ENCODE results near the gene ISG20L2.
"Not testable (repeated sequence)": the region's sequence is repeated elsewhere in the genome, so short reads cannot be mapped to it uniquely, and the experiment has no call there.

Gene ISG20L2

DNA sequence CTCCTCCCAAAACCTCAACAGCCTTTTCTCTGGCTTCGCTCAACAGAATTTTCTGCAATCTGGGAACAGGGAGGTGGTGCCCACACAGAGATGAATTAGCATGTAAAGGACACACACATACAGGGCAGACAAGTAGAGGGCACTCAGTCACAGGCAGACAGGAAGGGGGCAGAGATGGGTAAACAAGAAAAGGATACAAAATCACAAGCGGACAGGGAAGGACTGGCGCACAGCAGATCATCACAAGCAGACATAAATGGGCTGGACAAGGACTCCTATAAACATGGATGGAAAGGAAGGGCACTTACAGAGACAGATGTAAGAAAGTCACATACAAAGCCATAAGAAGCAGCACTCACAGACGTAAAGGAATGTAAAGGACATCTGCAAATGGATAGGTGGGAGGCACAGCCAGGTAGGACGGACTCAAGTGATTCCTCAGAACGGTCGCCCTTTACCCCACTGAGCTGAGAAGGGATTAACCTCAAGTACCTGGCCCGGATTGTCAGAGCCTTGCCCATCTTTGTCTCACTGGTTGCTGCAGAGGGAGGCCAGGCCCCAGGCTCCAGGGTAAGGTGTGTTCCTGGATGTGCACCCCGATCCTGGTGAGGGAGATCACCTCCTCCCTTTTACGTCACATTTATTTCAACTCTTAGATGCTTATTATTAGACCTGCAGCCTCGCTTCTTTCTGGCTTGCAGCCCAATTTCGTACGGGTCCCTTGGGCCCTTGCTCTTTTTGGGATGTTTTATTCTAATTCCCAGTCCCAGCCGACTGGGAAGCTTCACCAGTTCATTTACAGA lies 37.9 kb upstream of the ISG20L2 start:
- peak overlapping the region; percentile 65 to 78 for H3K4me3 ChIP-seq (ENCODE audit: low read depth in 1 of 2, low read length in 2 of 2)
- H3K4me1 ChIP-seq (ENCODE audit: insufficient read depth, low read length), result peaks cover 37% of the 10 kb centered on the region
- peaks cover 10% of the 10 kb centered on the region for H3K36me3 ChIP-seq (ENCODE audit: insufficient read depth, low read length)
- H3K9me3 ChIP-seq (ENCODE audit: low read length), result no peaks in the 10 kb centered on the region
- no peaks in the 10 kb centered on the region for H3K27me3 ChIP-seq (ENCODE audit: control insufficient read depth in 1 of 2, insufficient read depth in 2 of 2, low read length in 2 of 2)
- H3K27ac ChIP-seq (ENCODE audit: low read depth, low read length), result peak overlapping the region; percentile 79
- peak overlapping the region; percentile 71 for H3K9ac ChIP-seq (ENCODE audit: low read length)

DNA sequence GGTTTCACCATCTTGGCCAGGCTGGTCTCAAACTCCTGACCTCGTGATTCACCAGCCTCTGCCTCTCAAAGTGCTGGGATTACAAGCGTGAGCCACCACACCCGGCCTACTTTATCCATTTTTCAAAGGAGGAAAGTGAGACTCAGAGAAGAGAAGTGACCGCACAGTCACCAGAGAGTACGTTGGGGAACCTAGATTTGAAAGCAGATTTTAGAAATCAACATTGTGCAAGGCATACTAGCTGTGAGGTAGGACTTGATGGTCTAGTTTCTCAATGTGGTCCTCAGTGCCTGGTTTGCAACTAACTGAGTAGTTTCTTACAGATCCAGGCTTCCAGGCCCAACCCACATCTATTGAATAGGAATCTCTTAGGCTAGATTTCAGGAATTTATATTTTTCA lies 37.1 kb upstream of the ISG20L2 start:
- Histone ChIP-seq H3K27ac (ENCODE audit: low read depth, low read length) (no peak overlapping the region), H3K36me3 (ENCODE audit: insufficient read depth, low read length) (peaks cover 2% of the 10 kb centered on the region), H3K9ac (ENCODE audit: low read length) (peak overlapping the region; percentile 71), H3K4me3 (ENCODE audit: low read depth in 1 of 2, low read length in 2 of 2) (peak overlapping the region; percentile 65 to 78), H3K4me1 (ENCODE audit: insufficient read depth, low read length) (peaks cover 30% of the 10 kb centered on the region), H3K27me3 (ENCODE audit: control insufficient read depth in 1 of 2, insufficient read depth in 2 of 2, low read length in 2 of 2) (no peaks in the 10 kb centered on the region), H3K9me3 (ENCODE audit: low read length) (no peaks in the 10 kb centered on the region)

DNA sequence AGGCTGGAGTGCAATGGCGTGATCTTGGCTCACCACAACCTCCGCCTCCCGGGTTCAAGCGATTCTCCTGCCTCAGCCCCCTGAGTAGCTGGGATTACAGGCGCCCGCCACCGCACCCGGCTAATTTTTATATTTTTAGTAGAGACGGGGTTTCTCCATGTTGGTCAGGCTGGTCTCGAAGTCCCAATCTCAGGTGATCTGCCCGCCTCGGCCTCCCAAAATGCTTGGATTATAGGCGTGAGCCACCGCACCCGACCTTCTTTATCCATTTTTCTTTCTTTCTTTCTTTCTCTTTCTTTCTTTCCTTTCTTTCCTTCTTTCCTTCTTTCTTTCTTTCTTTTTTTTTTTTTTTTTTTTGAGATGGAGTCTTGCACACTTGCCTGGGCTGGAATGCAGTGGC lies 36.6 kb upstream of the ISG20L2 start:
- not testable (repeated sequence) for H3K4me3 ChIP-seq (ENCODE audit: low read depth in 1 of 2, low read length in 2 of 2); H3K9me3 ChIP-seq (ENCODE audit: low read length); H3K36me3 ChIP-seq (ENCODE audit: insufficient read depth, low read length); H3K9ac ChIP-seq (ENCODE audit: low read length); H3K27ac ChIP-seq (ENCODE audit: low read depth, low read length); H3K27me3 ChIP-seq (ENCODE audit: control insufficient read depth in 1 of 2, insufficient read depth in 2 of 2, low read length in 2 of 2)
- peaks cover 24% of the 10 kb centered on the region for H3K4me1 ChIP-seq (ENCODE audit: insufficient read depth, low read length)

DNA sequence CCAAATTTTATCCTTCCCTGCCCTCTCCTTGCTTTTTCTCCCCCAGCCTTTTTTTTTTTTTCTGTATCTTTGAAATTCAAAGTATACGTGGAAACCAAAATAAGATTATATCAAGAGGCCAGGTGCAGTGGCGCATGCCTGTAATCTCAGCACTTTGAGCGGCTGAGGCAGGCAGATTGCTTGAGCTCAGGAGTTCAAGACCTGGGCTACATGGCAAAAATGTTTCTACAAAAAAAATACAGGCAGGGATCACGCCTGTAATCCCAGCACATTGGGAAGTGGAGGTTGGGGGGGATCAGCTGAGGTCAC lies 32.2 kb upstream of the ISG20L2 start:
- no peak overlapping the region for H3K27ac ChIP-seq (ENCODE audit: low read depth, low read length)
- H3K4me1 ChIP-seq (ENCODE audit: insufficient read depth, low read length), result peaks cover 2% of the 10 kb centered on the region
- H3K9me3 ChIP-seq (ENCODE audit: low read length), result no peaks in the 10 kb centered on the region
- H3K4me3 ChIP-seq (ENCODE audit: low read depth in 1 of 2, low read length in 2 of 2), result no peak overlapping the region
- no peaks in the 10 kb centered on the region for H3K36me3 ChIP-seq (ENCODE audit: insufficient read depth, low read length)
- H3K9ac ChIP-seq (ENCODE audit: low read length), result no peak overlapping the region
- no peaks in the 10 kb centered on the region for H3K27me3 ChIP-seq (ENCODE audit: control insufficient read depth in 1 of 2, insufficient read depth in 2 of 2, low read length in 2 of 2)

DNA sequence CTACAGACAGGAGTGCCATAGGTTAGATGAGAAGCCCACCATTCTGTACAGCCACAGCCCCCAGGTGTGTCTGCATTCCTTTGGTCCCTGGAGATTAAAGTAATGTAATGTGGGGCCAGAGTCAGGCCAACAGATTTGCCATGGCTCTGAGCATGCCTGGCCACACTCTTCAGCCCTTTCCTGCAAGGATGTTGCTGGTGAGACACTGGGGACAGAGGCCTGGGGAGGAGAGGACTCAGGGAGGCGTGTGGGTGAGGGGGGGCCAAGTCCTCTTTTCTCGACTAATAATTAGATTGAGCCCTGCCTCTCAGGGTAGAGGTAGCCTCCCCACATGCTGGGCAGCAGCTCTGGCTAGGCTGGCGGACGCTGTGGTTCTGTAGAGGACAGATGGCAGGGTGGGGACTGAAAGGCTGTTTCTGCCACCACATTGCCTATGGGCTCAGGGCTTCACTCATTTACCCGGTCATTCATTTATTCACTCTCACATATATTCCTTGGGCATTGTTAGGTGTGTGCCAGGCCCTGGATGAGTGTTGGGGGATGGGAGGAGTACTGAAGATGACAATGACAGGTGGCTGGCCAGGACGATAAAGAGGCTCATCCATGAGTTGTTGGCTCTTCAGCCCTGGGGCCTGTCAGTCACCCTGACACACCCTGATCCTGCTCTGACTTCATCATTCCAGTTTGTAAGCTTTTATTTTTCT lies 31.7 kb upstream of the ISG20L2 start:
- Histone ChIP-seq H3K27ac (ENCODE audit: low read depth, low read length) (no peak overlapping the region), H3K36me3 (ENCODE audit: insufficient read depth, low read length) (no peaks in the 10 kb centered on the region), H3K4me1 (ENCODE audit: insufficient read depth, low read length) (no peaks in the 10 kb centered on the region), H3K4me3 (ENCODE audit: low read depth in 1 of 2, low read length in 2 of 2) (no peak overlapping the region), H3K9ac (ENCODE audit: low read length) (no peak overlapping the region), H3K27me3 (ENCODE audit: control insufficient read depth in 1 of 2, insufficient read depth in 2 of 2, low read length in 2 of 2) (no peaks in the 10 kb centered on the region), H3K9me3 (ENCODE audit: low read length) (no peaks in the 10 kb centered on the region)

DNA sequence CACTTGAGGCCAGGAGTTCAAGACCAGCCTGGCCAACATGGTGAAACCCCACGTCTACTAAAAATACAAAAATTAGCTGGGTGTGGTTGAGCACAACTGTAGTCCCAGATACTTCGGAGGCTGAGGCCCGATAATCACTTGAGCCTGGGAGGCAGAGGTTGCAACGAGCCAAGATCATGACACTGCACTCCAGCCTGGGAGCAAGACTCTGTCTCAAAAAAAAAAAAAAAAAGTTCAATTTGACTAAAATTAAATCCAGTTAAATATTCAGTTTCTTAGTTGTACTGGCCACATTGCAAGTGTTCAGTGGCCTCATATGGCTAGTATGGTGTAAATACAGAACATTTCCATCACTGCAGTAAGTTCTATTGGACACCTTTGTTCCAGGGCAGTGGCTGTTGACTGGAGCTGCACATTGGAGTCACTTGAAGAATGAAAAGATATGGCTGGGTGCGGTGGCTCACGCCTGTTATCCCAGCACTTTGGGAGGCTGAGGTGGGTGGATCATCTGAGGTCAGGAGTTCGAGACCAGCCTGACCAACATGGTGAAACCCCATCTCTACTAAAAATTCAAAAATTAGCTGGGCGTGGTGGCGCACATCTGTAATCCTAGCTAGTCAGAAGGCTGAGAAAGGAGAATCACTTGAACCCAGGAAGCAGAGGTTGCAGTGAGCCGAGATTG lies 29.1 kb upstream of the ISG20L2 start:
- not testable (repeated sequence) for H3K27me3 ChIP-seq (ENCODE audit: control insufficient read depth in 1 of 2, insufficient read depth in 2 of 2, low read length in 2 of 2); H3K4me3 ChIP-seq (ENCODE audit: low read depth in 1 of 2, low read length in 2 of 2); H3K36me3 ChIP-seq (ENCODE audit: insufficient read depth, low read length); H3K9ac ChIP-seq (ENCODE audit: low read length); H3K9me3 ChIP-seq (ENCODE audit: low read length); H3K4me1 ChIP-seq (ENCODE audit: insufficient read depth, low read length); H3K27ac ChIP-seq (ENCODE audit: low read depth, low read length)

DNA sequence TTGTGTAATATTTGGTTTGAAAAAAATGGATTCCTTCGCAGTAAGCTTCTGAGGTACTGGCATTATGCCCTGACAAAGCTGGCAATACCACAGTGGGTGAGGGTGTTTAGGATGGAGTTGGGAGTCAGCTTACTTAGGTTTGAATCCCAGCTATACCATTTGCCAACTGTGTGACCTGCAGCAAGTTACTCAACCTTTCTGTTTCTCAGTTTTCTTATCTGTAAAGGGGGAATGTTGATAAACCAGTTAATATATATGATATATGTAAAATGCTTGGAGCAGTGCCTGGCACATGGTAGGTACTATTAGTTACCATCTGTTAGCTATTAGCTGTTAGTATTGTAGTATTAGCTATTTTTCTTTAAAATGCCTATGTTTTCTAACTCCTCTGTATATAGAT lies 27.8 kb upstream of the ISG20L2 start:
- H3K36me3 ChIP-seq (ENCODE audit: insufficient read depth, low read length), result no peaks in the 10 kb centered on the region

DNA sequence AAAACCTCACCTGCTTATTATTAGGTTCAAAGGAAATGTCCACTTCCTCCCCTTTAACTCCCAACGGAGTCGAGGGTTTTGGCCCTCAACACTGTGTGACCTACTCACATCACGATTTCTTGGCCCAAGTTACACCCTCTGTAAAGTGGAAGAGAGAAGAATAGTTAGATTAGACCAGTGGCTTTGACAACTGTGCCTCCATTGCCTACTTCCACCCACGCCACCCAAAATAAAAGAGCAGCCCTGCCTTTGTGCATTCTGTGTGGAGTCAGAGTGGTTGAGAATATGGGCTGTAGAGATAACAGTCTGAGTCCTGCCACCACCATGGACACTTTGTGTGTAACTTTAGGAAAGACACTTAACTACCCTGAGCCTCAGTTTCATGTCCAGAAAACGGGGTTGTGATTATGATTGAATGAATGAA lies 27.0 kb upstream of the ISG20L2 start:
- H3K27ac ChIP-seq (ENCODE audit: low read depth, low read length), result no peak overlapping the region
- no peaks in the 10 kb centered on the region for H3K27me3 ChIP-seq (ENCODE audit: control insufficient read depth in 1 of 2, insufficient read depth in 2 of 2, low read length in 2 of 2)
- peaks cover 11% of the 10 kb centered on the region for H3K4me1 ChIP-seq (ENCODE audit: insufficient read depth, low read length)
- no peak overlapping the region for H3K9ac ChIP-seq (ENCODE audit: low read length)
- no peaks in the 10 kb centered on the region for H3K36me3 ChIP-seq (ENCODE audit: insufficient read depth, low read length)
- H3K9me3 ChIP-seq (ENCODE audit: low read length), result no peaks in the 10 kb centered on the region
- no peak overlapping the region for H3K4me3 ChIP-seq (ENCODE audit: low read depth in 1 of 2, low read length in 2 of 2)

More for the DNA sequence above, 27.8 kb upstream of the ISG20L2 start:
- H3K9me3 ChIP-seq (ENCODE audit: low read length), result no peaks in the 10 kb centered on the region
- no peak overlapping the region for H3K27ac ChIP-seq (ENCODE audit: low read depth, low read length)
- no peak overlapping the region for H3K9ac ChIP-seq (ENCODE audit: low read length)
- H3K4me3 ChIP-seq (ENCODE audit: low read depth in 1 of 2, low read length in 2 of 2), result no peak overlapping the region
- H3K4me1 ChIP-seq (ENCODE audit: insufficient read depth, low read length), result peaks cover 11% of the 10 kb centered on the region
- no peaks in the 10 kb centered on the region for H3K27me3 ChIP-seq (ENCODE audit: control insufficient read depth in 1 of 2, insufficient read depth in 2 of 2, low read length in 2 of 2)

DNA sequence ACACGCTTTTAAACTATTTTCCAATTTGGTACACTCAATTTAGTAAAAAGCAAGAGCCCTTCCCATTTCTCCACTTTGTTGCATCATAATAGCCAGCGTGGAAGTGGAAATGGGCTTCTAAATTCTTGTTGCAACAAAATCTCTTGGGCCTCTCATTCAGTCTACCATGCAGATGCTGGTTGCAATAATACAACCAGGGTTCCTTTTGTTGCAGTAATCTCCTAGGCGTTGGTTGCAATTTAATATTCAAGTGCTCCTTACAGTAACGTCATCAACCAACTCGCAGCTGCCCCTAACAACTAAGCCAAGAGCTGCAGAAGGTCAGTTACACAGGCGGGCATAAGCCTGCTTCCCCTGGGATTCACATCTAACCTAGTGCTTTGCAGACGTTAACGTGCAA lies 25.7 kb upstream of the ISG20L2 start:
- no peaks in the 10 kb centered on the region for H3K36me3 ChIP-seq (ENCODE audit: insufficient read depth, low read length)
- H3K27ac ChIP-seq (ENCODE audit: low read depth, low read length), result no peak overlapping the region
- no peak overlapping the region for H3K4me3 ChIP-seq (ENCODE audit: low read depth in 1 of 2, low read length in 2 of 2)
- H3K9me3 ChIP-seq (ENCODE audit: low read length), result no peaks in the 10 kb centered on the region
- H3K9ac ChIP-seq (ENCODE audit: low read length), result no peak overlapping the region
- H3K4me1 ChIP-seq (ENCODE audit: insufficient read depth, low read length), result peaks cover 19% of the 10 kb centered on the region
- H3K27me3 ChIP-seq (ENCODE audit: control insufficient read depth in 1 of 2, insufficient read depth in 2 of 2, low read length in 2 of 2), result no peaks in the 10 kb centered on the region

DNA sequence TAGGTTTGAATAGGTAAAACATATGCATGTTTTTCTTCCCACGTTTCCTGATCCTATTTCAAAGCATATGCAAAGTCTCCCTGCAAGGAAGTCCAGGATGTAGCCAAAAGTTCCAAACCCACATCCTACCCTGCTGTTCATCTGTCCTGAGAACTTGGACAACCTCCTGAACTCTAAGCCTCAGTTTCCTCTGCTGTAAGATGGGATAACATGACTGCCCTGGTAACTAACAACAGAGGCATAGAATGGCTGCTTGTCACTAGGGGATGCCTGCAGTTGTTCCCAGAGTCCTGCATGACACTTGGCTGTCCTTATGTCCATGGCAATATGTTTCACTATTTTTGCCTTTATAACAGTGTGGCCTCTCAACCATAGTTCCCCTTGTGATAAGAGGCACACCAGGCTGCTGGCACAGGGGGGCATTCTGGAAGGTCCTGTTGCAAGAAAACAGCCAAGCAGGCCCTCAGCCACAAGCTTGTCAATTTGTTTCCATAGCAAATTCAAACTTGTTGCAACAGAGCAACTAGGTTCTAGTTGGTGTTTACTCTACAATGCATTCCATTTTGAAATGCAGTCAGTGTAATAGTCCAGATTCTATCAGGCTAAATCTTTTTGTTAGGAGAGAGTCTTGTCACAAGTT lies 24.4 kb upstream of the ISG20L2 start:
- H3K9ac ChIP-seq (ENCODE audit: low read length), result peak overlapping the region; percentile 52
- peak overlapping the region in 1 of 2 donors; percentile 78 for H3K4me3 ChIP-seq (ENCODE audit: low read depth in 1 of 2, low read length in 2 of 2)
- H3K9me3 ChIP-seq (ENCODE audit: low read length), result no peaks in the 10 kb centered on the region
- H3K4me1 ChIP-seq (ENCODE audit: insufficient read depth, low read length), result peaks cover 32% of the 10 kb centered on the region
- peak overlapping the region; percentile 6 for H3K27ac ChIP-seq (ENCODE audit: low read depth, low read length)
- no peaks in the 10 kb centered on the region for H3K27me3 ChIP-seq (ENCODE audit: control insufficient read depth in 1 of 2, insufficient read depth in 2 of 2, low read length in 2 of 2)
- no peaks in the 10 kb centered on the region for H3K36me3 ChIP-seq (ENCODE audit: insufficient read depth, low read length)

DNA sequence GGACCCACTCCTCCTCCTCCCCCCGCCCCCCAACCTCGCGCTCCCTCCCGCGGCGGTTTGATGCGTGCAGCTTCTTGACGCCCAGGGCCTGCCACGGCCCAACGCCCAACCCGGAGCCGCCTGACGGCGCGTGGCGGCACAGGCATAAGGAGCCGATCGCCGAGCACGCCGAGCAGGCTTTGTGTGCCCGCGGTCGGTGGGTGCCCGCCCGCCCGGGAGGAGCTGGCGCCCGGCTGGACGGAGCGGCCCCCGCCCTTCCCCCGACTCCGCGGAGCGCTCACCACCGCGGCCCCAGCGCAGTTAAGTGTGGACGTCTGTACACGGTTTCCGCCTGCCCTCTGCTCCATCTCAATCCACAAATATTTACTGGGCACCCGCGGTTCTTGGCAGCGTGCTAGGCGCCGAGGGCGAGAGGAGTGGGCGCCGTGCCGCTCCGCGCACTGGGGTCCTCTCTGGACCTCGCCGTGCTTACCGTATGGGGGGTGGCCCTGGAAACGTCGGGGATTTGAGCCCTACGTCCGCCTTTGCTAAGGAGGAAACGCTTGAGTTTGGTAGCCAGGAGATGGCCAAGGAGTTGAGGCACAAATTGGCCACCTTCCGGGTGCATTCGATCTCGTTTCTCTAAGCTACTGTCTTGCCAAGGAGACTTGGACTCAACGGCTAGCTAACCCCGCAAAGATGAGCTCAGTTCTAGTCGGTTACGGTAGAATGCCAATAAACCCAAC lies 23.4 kb upstream of the ISG20L2 start:
- Histone ChIP-seq H3K27me3 (ENCODE audit: control insufficient read depth in 1 of 2, insufficient read depth in 2 of 2, low read length in 2 of 2) (no peaks in the 10 kb centered on the region), H3K4me1 (ENCODE audit: insufficient read depth, low read length) (peaks cover 37% of the 10 kb centered on the region), H3K27ac (ENCODE audit: low read depth, low read length) (peak overlapping the region; percentile 99)

More for the DNA sequence above, 23.4 kb upstream of the ISG20L2 start:
- no peaks in the 10 kb centered on the region for H3K36me3 ChIP-seq (ENCODE audit: insufficient read depth, low read length)
- H3K4me3 ChIP-seq (ENCODE audit: low read depth in 1 of 2, low read length in 2 of 2), result peak overlapping the region; percentile 90 to 96
- peak overlapping the region; percentile 52 for H3K9ac ChIP-seq (ENCODE audit: low read length)
- H3K9me3 ChIP-seq (ENCODE audit: low read length), result no peaks in the 10 kb centered on the region

Data from muscle layer of colon (tissue), 2 donors.